Ishikawa (cell line): ENCODE measurements around the gene XBP1.

Source experiments
- MAX ChIP-seq: IDR thresholded peaks from 2 replicates; pipeline ENCODE4 v1.6.1; 2012
- RAD21 ChIP-seq: IDR thresholded peaks from 2 replicates; pipeline ENCODE4 v1.6.1; 2012; ENCODE audit warnings: low read depth
- TCF12 ChIP-seq: IDR thresholded peaks from 2 replicates; pipeline ENCODE4 v1.6.1; 2012; ENCODE audit warnings: low read depth
- TEAD4 ChIP-seq: IDR thresholded peaks from 2 replicates; pipeline ENCODE4 v1.6.1; 2012

DNA sequence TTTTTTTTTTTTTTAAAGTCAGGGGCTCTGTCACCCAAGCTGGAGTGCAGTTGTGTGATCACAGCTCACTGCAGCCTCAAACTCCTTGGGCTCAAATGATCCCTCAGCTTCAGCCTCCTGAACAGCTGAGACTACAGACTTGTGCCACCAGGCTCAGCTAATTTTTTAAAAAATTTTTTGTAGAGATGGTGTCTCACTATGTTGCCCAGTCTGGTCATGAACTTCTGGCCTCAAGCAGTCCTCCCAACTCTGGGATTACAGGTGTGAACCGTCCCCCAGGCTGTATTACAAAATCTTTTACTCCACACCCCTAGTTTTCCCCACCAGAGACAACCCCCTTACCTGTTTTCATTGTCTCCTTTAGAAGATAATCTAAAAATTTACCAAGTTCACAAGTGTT lies 26.0 kb downstream of the XBP1 start:
- TF ChIP-seq TCF12 (no peak), TEAD4 (no peak), RAD21 (no peak), MAX (no peak)
